Fibroblast of lung (primary cell): ENCODE measurements around the gene PTPRF. TPM values are rescaled to one million over a fixed set of nuclear protein-coding genes. Genes with fewer than 3 reads are reported as not detected.

Experiments
- DNase-seq, 2 donors: peaks; one replicate each; pipeline versions ENCODE4 v3.0.0 to v3.0.0-alpha.2; 2010; ENCODE audit warnings: low read depth in 2 of 2
- H2AFZ ChIP-seq: 2 replicates; pipeline ENCODE4 v1.5.1; 2012; ENCODE audit warnings: low read length, control low read depth, inconsistent platforms
- H3K27ac ChIP-seq: 2 replicates; pipeline ENCODE4 v1.5.1; 2011; ENCODE audit warnings: low read length, control low read depth; ENCODE audit not compliant: insufficient read depth
- H3K27me3 ChIP-seq: 2 replicates; pipeline ENCODE4 v1.5.1; 2011; ENCODE audit warnings: mild to moderate bottlenecking, low read length; ENCODE audit not compliant: control insufficient read depth, insufficient read depth
- H3K36me3 ChIP-seq: 2 replicates; pipeline ENCODE4 v1.5.1; 2011; ENCODE audit warnings: low read length; ENCODE audit not compliant: control insufficient read depth, insufficient read depth
- H3K4me1 ChIP-seq: 2 replicates; pipeline ENCODE4 v1.5.1; 2011; ENCODE audit warnings: low read length; ENCODE audit not compliant: control insufficient read depth, insufficient read depth; ENCODE audit errors: extremely low read depth
- H3K4me2 ChIP-seq: 2 replicates; pipeline ENCODE4 v1.5.1; 2011; ENCODE audit warnings: low read length, control low read depth; ENCODE audit not compliant: insufficient read depth; ENCODE audit errors: extremely low read depth
- H3K4me3 ChIP-seq, 4 experiments: fragments of 200-600 bp in 1 of 4; sonication (generic) in 1 of 4; replicated peaks in 1 of 4; 2 replicates each; pipeline ENCODE4 v1.5.1; 2011 to 2016; ENCODE audit warnings: low read length in 4 of 4, low read depth in 3 of 4, mild to moderate bottlenecking in 3 of 4, control low read depth in 2 of 4, inconsistent platforms in 1 of 4, mixed read lengths in 1 of 4; ENCODE audit not compliant: insufficient read depth in 1 of 4; ENCODE audit errors: control extremely low read depth in 1 of 4
- H3K79me2 ChIP-seq: 2 replicates; pipeline ENCODE4 v1.5.1; 2012; ENCODE audit warnings: mild to moderate bottlenecking, low read length, inconsistent platforms; ENCODE audit not compliant: control insufficient read depth, insufficient read depth
- H3K9ac ChIP-seq: 2 replicates; pipeline ENCODE4 v1.5.1; 2011; ENCODE audit warnings: mild to moderate bottlenecking, low read length, control low read depth; ENCODE audit not compliant: insufficient read depth
- H3K9me3 ChIP-seq: 2 replicates; pipeline ENCODE4 v1.5.1; 2012; ENCODE audit warnings: low read depth, low read length; ENCODE audit not compliant: control insufficient read depth, insufficient read depth
- H4K20me1 ChIP-seq: 2 replicates; pipeline ENCODE4 v1.5.1; 2011; ENCODE audit warnings: low read length; ENCODE audit not compliant: control insufficient read depth, insufficient read depth; ENCODE audit errors: extremely low read depth
- EZH2 ChIP-seq: IDR thresholded peaks from 2 replicates; pipeline ENCODE4 v1.5.1; 2012; ENCODE audit warnings: low read length, control low read depth, mild to moderate bottlenecking; ENCODE audit errors: missing control alignments
- polyA plus RNA-seq, 2 donors: library from polyadenylated mRNA; depleted of rRNA in 1 of 2; stranded (reverse) in 1 of 2; unstranded in 1 of 2; fragments of >200 nt; gene quantifications; 2 replicates each; pipeline ENCODE4 v1.2.1, GENCODE V29; 2011 to 2012; ENCODE audit warnings: missing spikeins in 1 of 2
- total RNA-seq: library from RNA; depleted of rRNA; stranded (reverse); fragments of >200 nt; gene quantifications from 2 replicates; pipeline ENCODE4 v1.2.1, GENCODE V29; 2014
- TF ChIP-seq, protein P1 (sequence below), 2 donors: IDR thresholded peaks in 1 of 2; conservative IDR thresholded peaks in 1 of 2; 1 replicate in 1 of 2; 2 replicates in 1 of 2; pipeline ENCODE4 v1.5.1; 2011 to 2012; ENCODE audit warnings: low read length in 2 of 2, control low read depth in 1 of 2, inconsistent platforms in 1 of 2, low read depth in 1 of 2, mild to moderate bottlenecking in 1 of 2

The PTPRF gene
- total and polyA plus RNA-seq, 2 donors (not counting 1 experiment from before 2014, with no cell fraction given): 45.2 to 52.0 TPM

DNA sequence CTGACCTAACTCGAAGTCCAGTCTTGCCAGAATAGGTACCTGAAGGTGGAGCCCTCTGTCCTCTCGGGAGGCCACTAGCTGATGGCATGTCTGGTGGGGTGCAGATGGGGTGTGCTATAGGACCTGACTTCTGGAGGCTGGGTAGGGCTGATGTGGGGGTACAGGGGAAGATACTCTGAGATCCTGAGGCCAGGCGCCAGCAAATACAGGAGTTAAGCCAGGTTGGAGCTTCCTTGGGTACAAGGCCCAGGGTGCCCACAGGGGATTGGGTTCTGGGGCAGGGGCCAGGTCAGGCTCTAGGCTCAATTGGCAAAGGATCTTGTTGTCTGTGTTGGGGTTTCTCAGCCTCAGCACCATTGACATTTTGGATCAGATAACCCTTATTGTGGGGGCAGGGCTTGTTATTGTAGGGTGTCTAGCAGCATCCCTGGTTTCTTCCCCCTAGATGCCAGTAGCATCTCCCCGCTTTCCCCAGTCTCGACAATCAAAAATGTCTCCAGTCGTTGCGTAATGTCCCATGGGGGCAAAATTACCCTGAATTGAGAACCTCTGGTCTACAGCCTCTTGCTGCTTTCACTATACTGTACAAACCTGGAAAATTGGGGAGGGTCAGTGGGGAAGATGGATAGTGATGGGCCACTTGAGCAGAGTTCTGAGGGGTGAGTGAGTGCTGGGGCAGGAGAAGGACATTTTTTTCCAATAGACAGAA is 9.2 kb downstream of the PTPRF start:
- H3K27ac ChIP-seq: no peak overlapping the region
- H3K4me2 ChIP-seq: no peak overlapping the region
- DNase-seq: no peak
- no peak overlapping the region for H2AFZ ChIP-seq
- TF ChIP-seq, protein P1, sequence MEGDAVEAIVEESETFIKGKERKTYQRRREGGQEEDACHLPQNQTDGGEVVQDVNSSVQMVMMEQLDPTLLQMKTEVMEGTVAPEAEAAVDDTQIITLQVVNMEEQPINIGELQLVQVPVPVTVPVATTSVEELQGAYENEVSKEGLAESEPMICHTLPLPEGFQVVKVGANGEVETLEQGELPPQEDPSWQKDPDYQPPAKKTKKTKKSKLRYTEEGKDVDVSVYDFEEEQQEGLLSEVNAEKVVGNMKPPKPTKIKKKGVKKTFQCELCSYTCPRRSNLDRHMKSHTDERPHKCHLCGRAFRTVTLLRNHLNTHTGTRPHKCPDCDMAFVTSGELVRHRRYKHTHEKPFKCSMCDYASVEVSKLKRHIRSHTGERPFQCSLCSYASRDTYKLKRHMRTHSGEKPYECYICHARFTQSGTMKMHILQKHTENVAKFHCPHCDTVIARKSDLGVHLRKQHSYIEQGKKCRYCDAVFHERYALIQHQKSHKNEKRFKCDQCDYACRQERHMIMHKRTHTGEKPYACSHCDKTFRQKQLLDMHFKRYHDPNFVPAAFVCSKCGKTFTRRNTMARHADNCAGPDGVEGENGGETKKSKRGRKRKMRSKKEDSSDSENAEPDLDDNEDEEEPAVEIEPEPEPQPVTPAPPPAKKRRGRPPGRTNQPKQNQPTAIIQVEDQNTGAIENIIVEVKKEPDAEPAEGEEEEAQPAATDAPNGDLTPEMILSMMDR (conservative IDR thresholded peaks at IDR 0.05 in 1 of 2, IDR thresholded peaks at IDR 0.05 in 1 of 2; ENCODE audit: low read depth in 1 of 2, low read length in 2 of 2): no peak
- H3K79me2 ChIP-seq: peaks cover under 1% of the 10 kb centered on the region
- no peak overlapping the region for H3K9ac ChIP-seq
- no peaks in the 10 kb centered on the region for H3K9me3 ChIP-seq
- no peaks in the 10 kb centered on the region for H3K27me3 ChIP-seq
- H3K4me1 ChIP-seq: no peaks in the 10 kb centered on the region
- no peak overlapping the region for H3K4me3 ChIP-seq
- H3K36me3 ChIP-seq: peaks cover 4% of the 10 kb centered on the region
- no peaks in the 10 kb centered on the region for H4K20me1 ChIP-seq

DNA sequence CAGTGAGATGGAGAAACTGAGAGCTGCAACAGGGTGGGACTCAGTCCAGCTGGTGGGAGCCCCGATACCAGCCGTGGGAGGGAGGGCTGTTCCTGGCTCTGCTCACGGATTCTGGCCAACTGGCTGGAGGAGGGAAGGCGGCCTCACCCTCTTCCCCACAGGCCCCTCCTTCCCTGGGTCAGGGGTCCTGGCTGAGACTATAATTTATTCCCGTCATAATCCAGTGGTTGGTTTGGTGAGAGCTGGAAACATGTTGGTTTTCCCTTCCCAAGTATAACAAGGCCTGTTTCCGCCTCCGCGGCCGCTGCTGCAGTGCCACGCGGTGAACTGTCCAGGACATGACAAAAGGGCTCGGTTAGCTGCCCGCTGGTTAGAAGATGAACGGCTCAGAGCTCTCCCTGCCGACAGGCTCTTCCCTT is 10.0 kb downstream of the PTPRF start:
- H3K4me1 ChIP-seq: no peaks in the 10 kb centered on the region
- H3K9ac ChIP-seq: no peak overlapping the region
- TF ChIP-seq, protein P1 (conservative IDR thresholded peaks at IDR 0.05 in 1 of 2, IDR thresholded peaks at IDR 0.05 in 1 of 2; ENCODE audit: low read depth in 1 of 2, low read length in 2 of 2): no peak
- TF ChIP-seq EZH2: no peak
- H4K20me1 ChIP-seq: no peaks in the 10 kb centered on the region
- no peaks in the 10 kb centered on the region for H3K79me2 ChIP-seq
- no peaks in the 10 kb centered on the region for H3K27me3 ChIP-seq
- H3K4me3 ChIP-seq: no peak overlapping the region
- DNase-seq: peak; percentile 48 to 58
- H3K9me3 ChIP-seq: no peaks in the 10 kb centered on the region
- peaks cover 8% of the 10 kb centered on the region for H3K36me3 ChIP-seq
- H3K27ac ChIP-seq: no peak overlapping the region
- no peak overlapping the region for H3K4me2 ChIP-seq
- no peak overlapping the region for H2AFZ ChIP-seq

DNA sequence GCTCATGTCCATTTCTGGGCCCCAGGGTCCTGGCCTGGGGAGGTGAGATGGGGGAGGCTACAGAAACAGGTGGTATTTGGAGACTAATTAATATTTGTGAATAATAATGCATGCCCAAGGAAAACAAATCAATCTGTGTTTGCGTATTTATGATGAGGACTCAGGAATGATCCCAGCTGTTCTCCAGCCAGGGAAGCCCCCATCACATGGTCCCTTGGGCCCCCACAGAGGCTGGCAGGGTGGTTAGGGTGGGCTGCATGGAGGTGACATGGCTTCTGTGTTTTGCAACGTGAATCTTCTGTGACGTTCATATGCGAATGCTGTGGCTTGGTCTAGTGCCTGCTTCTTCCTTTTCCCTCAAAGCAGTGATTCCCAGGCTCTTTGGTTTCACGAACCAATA is 10.5 kb downstream of the PTPRF start:
- H3K4me1 ChIP-seq: no peaks in the 10 kb centered on the region
- H3K4me2 ChIP-seq: no peak overlapping the region
- no peak overlapping the region for H3K9ac ChIP-seq
- TF ChIP-seq, protein P1 (conservative IDR thresholded peaks at IDR 0.05 in 1 of 2, IDR thresholded peaks at IDR 0.05 in 1 of 2; ENCODE audit: low read depth in 1 of 2, low read length in 2 of 2): no peak
- no peak for TF ChIP-seq EZH2
- H3K27me3 ChIP-seq: no peaks in the 10 kb centered on the region
- DNase-seq: no peak
- H4K20me1 ChIP-seq: no peaks in the 10 kb centered on the region
- peaks cover 8% of the 10 kb centered on the region for H3K36me3 ChIP-seq
- H3K27ac ChIP-seq: no peak overlapping the region
- no peaks in the 10 kb centered on the region for H3K79me2 ChIP-seq
- no peaks in the 10 kb centered on the region for H3K9me3 ChIP-seq
- no peak overlapping the region for H2AFZ ChIP-seq
- H3K4me3 ChIP-seq: no peak overlapping the region
